TTC549 (cell line): Measurements from ENCODE around the gene OR13G1.
A peak's percentile ranks its signal among the peaks of the same experiment; 100 is the strongest.
"Not testable (repeated sequence)": the region's sequence is repeated elsewhere in the genome, so short reads cannot be mapped to it uniquely, and the experiment has no call there.

Source experiments
- FAIRE-seq: peaks from 2 replicates; lab custom pipeline; 2012; peaks lifted over from hg19 to GRCh38; lab: Jason Lieb, UNC

OR13G1 gene

GRCh38 chr1:247679639-247680038 is at the start of gene OR13G1:
Gene OR13G1 (minus strand): TSS chr1:247679739. CDS start chr1:247673041, 6,698 bp downstream.
- FAIRE-seq, result no peak

- peak; percentile 46 for FAIRE-seq
Measured at GRCh38 chr1:247721222-247721621, 41.7 kb upstream of the OR13G1 start.

- no peak for FAIRE-seq
Measured at GRCh38 chr1:247716546-247716945, 37.0 kb upstream of the OR13G1 start, which contains the start of gene OR6F1. Gene OR6F1 (minus strand): TSS chr1:247716646. CDS start chr1:247712755, 3,891 bp downstream.

GRCh38 chr1:247713753-247714152 is 34.2 kb upstream of the OR13G1 start:
- FAIRE-seq, result no peak

GRCh38 chr1:247710681-247711080 is 31.1 kb upstream of the OR13G1 start:
- not testable (repeated sequence) for FAIRE-seq

- no peak for FAIRE-seq
Measured at GRCh38 chr1:247701338-247701737, 21.8 kb upstream of the OR13G1 start.

GRCh38 chr1:247681288-247681897 is 1.9 kb upstream of the OR13G1 start:
- peak; percentile 77 for FAIRE-seq

GRCh38 chr1:247680171-247680570 is 632 bp upstream of the OR13G1 start:
- FAIRE-seq, result no peak

GRCh38 chr1:247669225-247669624 is 10.3 kb downstream of the OR13G1 start:
- FAIRE-seq, result peak; percentile 87

GRCh38 chr1:247656221-247656875 is 23.2 kb downstream of the OR13G1 start:
- FAIRE-seq, result no peak

- no peak for FAIRE-seq
Measured at GRCh38 chr1:247653040-247653439, 26.5 kb downstream of the OR13G1 start.

- no peak for FAIRE-seq
Measured at GRCh38 chr1:247647864-247648263, 31.7 kb downstream of the OR13G1 start.

GRCh38 chr1:247646867-247647266 is 32.7 kb downstream of the OR13G1 start:
- FAIRE-seq, result no peak

GRCh38 chr1:247642742-247643141 is 36.8 kb downstream of the OR13G1 start:
- FAIRE-seq, result no peak

- FAIRE-seq, result no peak
Measured at GRCh38 chr1:247639381-247639981, 40.1 kb downstream of the OR13G1 start.

- FAIRE-seq, result no peak
Measured at GRCh38 chr1:247638781-247639180, 40.8 kb downstream of the OR13G1 start.

- no peak for FAIRE-seq
Measured at GRCh38 chr1:247638011-247638410, 41.5 kb downstream of the OR13G1 start.

GRCh38 chr1:247627951-247628350 is 51.6 kb downstream of the OR13G1 start:
- no peak for FAIRE-seq
